Smooth muscle cell (in vitro differentiated cells): Measurements from ENCODE around the gene C1orf174. TPM values are rescaled to one million over a fixed set of nuclear protein-coding genes. Genes with fewer than 3 reads are reported as not detected.
A peak's percentile ranks its signal among the peaks of the same experiment; 100 is the strongest.

Experiments used
- DNase-seq: peaks from one replicate; lab custom pipeline; 2025; ENCODE audit not compliant: unreplicated experiment; lab: John Stamatoyannopoulos, UW
- H2AFZ ChIP-seq: fragments of 200-600 bp; sonication (generic); 2 replicates; pipeline ENCODE4 v1.6.0; 2016; ENCODE audit warnings: antibody characterized with exemption, low read depth, mild to moderate bottlenecking
- H3F3A ChIP-seq: fragments of 200-600 bp; sonication (generic); 2 replicates; pipeline ENCODE4 v1.6.0; 2017; ENCODE audit warnings: antibody characterized with exemption, low read depth
- H3K27ac ChIP-seq: fragments of 200-600 bp; sonication (generic); 2 replicates; pipeline ENCODE4 v1.5.1; 2016; ENCODE audit warnings: low read depth, mild to moderate bottlenecking
- H3K27me3 ChIP-seq: fragments of 200-600 bp; sonication (generic); 2 replicates; pipeline ENCODE4 v1.6.1; 2016; ENCODE audit warnings: low read depth, mild to moderate bottlenecking
- H3K36me3 ChIP-seq: fragments of 200-600 bp; sonication (generic); 2 replicates; pipeline ENCODE4 v1.5.1; 2016; ENCODE audit warnings: low read depth
- H3K4me1 ChIP-seq: fragments of 200-600 bp; sonication (generic); 2 replicates; pipeline ENCODE4 v1.5.1; 2016; ENCODE audit warnings: low read depth
- H3K4me2 ChIP-seq: fragments of 200-600 bp; sonication (generic); 2 replicates; pipeline ENCODE4 v1.6.0; 2016; ENCODE audit warnings: mild to moderate bottlenecking
- H3K4me3 ChIP-seq: fragments of 200-600 bp; sonication (generic); 2 replicates; pipeline ENCODE4 v1.5.1; 2016; ENCODE audit warnings: mild to moderate bottlenecking
- H3K79me2 ChIP-seq: fragments of 200-600 bp; sonication (generic); 2 replicates; pipeline ENCODE4 v1.6.0; 2016; ENCODE audit warnings: low read depth, mild to moderate bottlenecking
- H3K9ac ChIP-seq: fragments of 200-600 bp; sonication (generic); 2 replicates; pipeline ENCODE4 v1.6.0; 2016; ENCODE audit warnings: low read depth
- H3K9me3 ChIP-seq: fragments of 200-600 bp; sonication (generic); replicated peaks from 2 replicates; pipeline ENCODE4 v1.5.1; 2016; ENCODE audit warnings: low read depth
- H4K20me1 ChIP-seq: fragments of 200-600 bp; sonication (generic); 2 replicates; pipeline ENCODE4 v1.6.0; 2016; ENCODE audit warnings: low read depth
- WGBS: methylation state at CpG from one replicate; pipeline ENCODE4 v1.1.7; 2016; ENCODE audit warnings: low lambda C conversion rate; 5-methylcytosine and 5-hydroxymethylcytosine counted together
- polyA plus RNA-seq: library from polyadenylated mRNA; unstranded; fragments of >200 nt; fragmentation: Nextera tagmentation; extraction: Ambion mirVana; gene quantifications from 2 replicates; pipeline ENCODE4 v1.2.1, GENCODE V29; 2016
- total RNA-seq: library from RNA; depleted of rRNA; stranded (reverse); fragments of >200 nt; gene quantifications from 2 replicates; pipeline ENCODE4 v1.2.3, GENCODE V29; 2014
- TF ChIP-seq, protein P1 (sequence below): fragments of 200-600 bp; sonication (generic); IDR thresholded peaks from 2 replicates; pipeline ENCODE4 v1.5.1; 2017; ENCODE audit warnings: borderline replicate concordance, mild to moderate bottlenecking, antibody characterized with exemption; ENCODE audit not compliant: insufficient read depth, poor library complexity, severe bottlenecking

The C1orf174 gene
- total RNA-seq (26.0 and 34.6 TPM in 2 replicates), polyA plus RNA-seq (29.3 and 32.5 TPM in 2 replicates)

DNA sequence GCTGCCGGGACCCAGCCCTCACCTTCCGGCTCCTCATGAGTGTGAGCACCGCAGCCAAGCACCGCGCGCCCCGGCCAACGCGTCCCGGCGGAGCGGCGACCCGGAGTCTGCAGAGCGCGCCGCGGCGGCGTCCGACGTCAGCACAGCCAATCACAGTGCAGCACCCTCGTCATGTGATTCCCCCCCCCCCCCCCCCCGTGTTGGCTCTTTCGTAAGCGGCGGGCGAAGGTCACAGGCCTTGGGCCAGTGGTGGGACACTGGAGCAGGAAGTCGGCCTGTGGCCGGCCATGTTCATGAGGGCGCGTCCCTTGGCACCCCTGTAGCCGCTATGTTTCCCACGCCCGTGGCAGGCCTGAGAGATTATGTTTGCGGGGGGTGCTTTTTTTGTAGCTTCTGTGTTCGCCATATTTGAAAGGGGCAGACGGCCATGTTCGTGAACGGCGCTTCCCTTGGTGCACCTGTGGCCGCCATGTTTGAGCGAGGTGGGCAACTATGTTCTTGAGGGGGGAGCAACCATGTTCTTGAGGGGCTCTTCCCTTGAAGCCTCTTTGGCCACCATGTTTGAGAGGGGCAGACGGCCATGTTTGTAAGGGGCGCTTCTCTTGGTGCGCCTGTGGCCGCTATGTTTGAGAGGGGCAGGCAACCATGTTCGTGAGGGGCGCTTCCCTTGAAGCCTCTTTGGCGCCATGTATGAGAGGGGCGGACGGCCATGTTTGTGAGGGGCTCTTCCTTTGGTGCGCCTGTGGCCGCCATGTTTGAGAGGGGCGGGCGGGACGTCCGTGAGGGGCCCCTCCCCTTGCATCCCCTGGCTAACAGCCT lies at the start of gene C1orf174:
Gene C1orf174, minus strand, starts transcription at position 123 of the 819 bp plus-strand sequence. Its CDS starts 86 bp downstream, at position 37.
- peak within 1 kb of the TSS; percentile 92 for H3K9ac ChIP-seq
- TF ChIP-seq, protein P1, sequence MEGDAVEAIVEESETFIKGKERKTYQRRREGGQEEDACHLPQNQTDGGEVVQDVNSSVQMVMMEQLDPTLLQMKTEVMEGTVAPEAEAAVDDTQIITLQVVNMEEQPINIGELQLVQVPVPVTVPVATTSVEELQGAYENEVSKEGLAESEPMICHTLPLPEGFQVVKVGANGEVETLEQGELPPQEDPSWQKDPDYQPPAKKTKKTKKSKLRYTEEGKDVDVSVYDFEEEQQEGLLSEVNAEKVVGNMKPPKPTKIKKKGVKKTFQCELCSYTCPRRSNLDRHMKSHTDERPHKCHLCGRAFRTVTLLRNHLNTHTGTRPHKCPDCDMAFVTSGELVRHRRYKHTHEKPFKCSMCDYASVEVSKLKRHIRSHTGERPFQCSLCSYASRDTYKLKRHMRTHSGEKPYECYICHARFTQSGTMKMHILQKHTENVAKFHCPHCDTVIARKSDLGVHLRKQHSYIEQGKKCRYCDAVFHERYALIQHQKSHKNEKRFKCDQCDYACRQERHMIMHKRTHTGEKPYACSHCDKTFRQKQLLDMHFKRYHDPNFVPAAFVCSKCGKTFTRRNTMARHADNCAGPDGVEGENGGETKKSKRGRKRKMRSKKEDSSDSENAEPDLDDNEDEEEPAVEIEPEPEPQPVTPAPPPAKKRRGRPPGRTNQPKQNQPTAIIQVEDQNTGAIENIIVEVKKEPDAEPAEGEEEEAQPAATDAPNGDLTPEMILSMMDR, result no peak
- peak within 1 kb of the TSS; percentile 80 for H3K4me3 ChIP-seq
- peak within 1 kb of the TSS; percentile 90 for H3K4me2 ChIP-seq
- peaks cover 33% of the 10 kb centered on the region for H4K20me1 ChIP-seq
- no peaks in the 10 kb centered on the region for H3K36me3 ChIP-seq
- H3K27ac ChIP-seq, result peak within 1 kb of the TSS; percentile 74
- no peaks in the 10 kb centered on the region for H3K27me3 ChIP-seq
- H3K9me3 ChIP-seq, result no peaks in the 10 kb centered on the region
- peaks cover 47% of the 10 kb centered on the region for H3K79me2 ChIP-seq
- peak within 1 kb of the TSS; percentile 93 for H2AFZ ChIP-seq
- H3K4me1 ChIP-seq, result peaks cover 6% of the 10 kb centered on the region
- under 1% methylated on average over 53 of the region's 58 CpGs for WGBS
- peak; percentile 98 for DNase-seq
- no peaks in the 10 kb centered on the region for H3F3A ChIP-seq

- TF ChIP-seq, protein P1, result no peak
- WGBS, result 49% methylated on average over 9 of the region's 9 CpGs
- Histone ChIP-seq H3K9me3 (no peaks in the 10 kb centered on the region), H2AFZ (no peak overlapping the region), H3K27me3 (no peaks in the 10 kb centered on the region), H3K36me3 (no peaks in the 10 kb centered on the region), H3K27ac (no peak overlapping the region), H3F3A (no peaks in the 10 kb centered on the region), H3K79me2 (no peaks in the 10 kb centered on the region), H3K4me3 (no peak overlapping the region), H3K9ac (no peak overlapping the region), H3K4me1 (no peaks in the 10 kb centered on the region), H3K4me2 (no peak overlapping the region), H4K20me1 (no peaks in the 10 kb centered on the region)
- DNase-seq, result no peak
Measured at GRCh38 chr1:3948344-3948743, 48.3 kb upstream of the C1orf174 start.

- WGBS, result 93% methylated on average over 22 of the region's 22 CpGs
- Histone ChIP-seq H3K27ac (no peak overlapping the region), H3K4me1 (no peaks in the 10 kb centered on the region), H3K4me3 (no peak overlapping the region), H3K9ac (no peak overlapping the region), H3K9me3 (no peaks in the 10 kb centered on the region), H2AFZ (no peak overlapping the region), H3F3A (no peaks in the 10 kb centered on the region), H3K79me2 (no peaks in the 10 kb centered on the region), H3K36me3 (no peaks in the 10 kb centered on the region), H3K4me2 (no peak overlapping the region), H4K20me1 (no peaks in the 10 kb centered on the region), H3K27me3 (no peaks in the 10 kb centered on the region)
- DNase-seq, result no peak
- TF ChIP-seq, protein P1, result no peak
Measured at GRCh38 chr1:3945916-3946840, 46.1 kb upstream of the C1orf174 start.
